Esophagus muscularis mucosa (tissue), 4 donors: ENCODE data around the gene NDST1. TPM values are rescaled to one million over a fixed set of nuclear protein-coding genes. Genes with fewer than 3 reads are reported as not detected.

Experiments
- DNase-seq: peaks from one replicate; pipeline ENCODE4 v3.0.0-alpha.2; 2017; ENCODE audit errors: extremely low spot score
- H3K27ac ChIP-seq, 4 donors: fragments of 200-600 bp; sonication (generic); replicated peaks in 1 of 4; 1 replicate in 3 of 4; 2 replicates in 1 of 4; pipeline ENCODE4 v1.5.1; 2016 to 2019; ENCODE audit warnings: mild to moderate bottlenecking in 1 of 4
- H3K27me3 ChIP-seq, 4 donors: fragments of 200-600 bp; sonication (generic); one replicate each; pipeline versions ENCODE4 v1.5.1 to v1.6.0; 2016 to 2019
- H3K36me3 ChIP-seq, 4 donors: fragments of 200-600 bp; sonication (generic); one replicate each; pipeline ENCODE4 v1.5.1; 2016 to 2019
- H3K4me1 ChIP-seq, 4 donors: fragments of 200-600 bp; sonication (generic); one replicate each; pipeline ENCODE4 v1.5.1; 2016 to 2019
- H3K4me3 ChIP-seq, 4 donors: fragments of 200-600 bp; sonication (generic); 1 replicate in 2 of 4; 2 replicates in 2 of 4; pipeline ENCODE4 v1.5.1; 2016 to 2019; ENCODE audit warnings: mild to moderate bottlenecking in 4 of 4, moderate library complexity in 1 of 4
- H3K9me3 ChIP-seq, 4 donors: fragments of 200-600 bp; sonication (generic); 1 replicate in 3 of 4; 2 replicates in 1 of 4; pipeline ENCODE4 v1.5.1; 2016 to 2019
- EP300 ChIP-seq: sonication (generic); formaldehyde crosslinking; IDR thresholded peaks from one replicate; pipeline ENCODE4 v1.6.1; 2017; ENCODE audit warnings: antibody characterized with exemption
- POLR2A ChIP-seq: fragments of 450-650 bp; IDR thresholded peaks from one replicate; pipeline ENCODE4 v1.6.1; 2017; ENCODE audit warnings: antibody characterized with exemption, moderate library complexity, mild to moderate bottlenecking, low read depth
- POLR2AphosphoS5 ChIP-seq, 2 donors: sonication (generic); formaldehyde crosslinking; IDR thresholded peaks; one replicate each; pipeline ENCODE4 v1.6.1; 2017; ENCODE audit warnings: antibody characterized with exemption in 2 of 2
- WGBS: methylation state at CpG from one replicate; pipeline ENCODE4 v1.1.5; 2018; 5-methylcytosine and 5-hydroxymethylcytosine counted together
- intact Hi-C: fragments of 100-400 bp; cut with DNase I; formaldehyde crosslinking; loops from one replicate; pipeline ENCODE4 v1.15.1; 2023
- total RNA-seq, 4 donors: library from RNA; depleted of rRNA; stranded (reverse); fragments of >200 nt; gene quantifications; one replicate each; pipeline versions ENCODE4 v1.1.0 to v1.2.1, GENCODE V29; 2016
- TF ChIP-seq, protein P1 (sequence below), 3 experiments: fragments of 200-600 bp in 2 of 3; fragments of 450-650 bp in 1 of 3; sonication (generic) in 2 of 3; IDR thresholded peaks; one replicate each; pipeline ENCODE4 v1.5.1; 2017 to 2019; ENCODE audit warnings: antibody characterized with exemption in 3 of 3, mild to moderate bottlenecking in 2 of 3, moderate library complexity in 1 of 3

NDST1 gene
- total RNA-seq, 4 donors from 2014 or later: 48.2 to 113 (median 74.5) TPM

DNA sequence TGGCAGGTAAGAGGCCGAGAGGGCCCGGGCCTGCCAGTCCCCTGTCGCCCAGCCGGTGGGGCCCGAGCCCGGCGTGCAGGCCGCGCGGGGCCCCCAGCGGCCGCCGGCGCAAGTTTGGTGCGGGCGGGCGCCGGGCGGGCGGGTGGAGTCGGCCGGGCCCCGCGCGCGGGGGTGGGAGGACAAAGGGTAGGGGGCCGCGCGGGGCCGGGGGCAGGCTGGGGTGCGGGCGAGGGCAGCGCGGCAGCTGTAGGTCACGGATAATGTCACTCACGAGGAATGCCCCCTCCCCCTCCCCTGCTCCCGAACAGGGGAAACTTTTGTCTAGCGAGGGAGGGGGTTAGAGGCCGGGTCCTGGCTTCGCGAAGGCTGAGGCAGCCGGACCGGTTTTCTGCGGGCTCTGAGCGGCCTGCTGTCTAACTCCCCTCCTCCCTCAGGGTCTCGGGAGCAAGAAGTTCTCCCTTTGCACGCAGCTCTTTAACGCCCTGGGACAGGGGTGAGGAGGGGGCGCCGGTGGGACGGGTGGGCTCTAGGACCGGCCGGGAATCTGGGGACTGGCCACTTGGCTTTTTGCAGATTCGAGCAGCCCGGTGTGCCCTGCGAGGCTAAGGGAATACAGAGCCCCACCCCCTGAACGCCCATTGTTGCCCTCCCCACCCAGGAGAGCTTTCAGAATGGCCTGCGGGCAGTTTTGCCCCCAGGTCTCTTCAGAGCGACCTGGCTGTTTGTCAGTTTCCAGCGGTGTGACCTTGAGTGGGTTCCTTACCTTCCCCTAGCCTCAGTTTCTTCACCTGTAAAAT is 21.3 kb upstream of the NDST1 start:
- intact Hi-C loops: loop anchor here (5.0 kb wide), 1 partner anchor 36 kb away; no protein-coding TSS in a partner anchor
- Histone ChIP-seq H3K4me1 (peaks cover 54 to 62% (median 59%) of the 10 kb centered on the region in 4 donors), H3K36me3 (peaks cover 0 to 5% (median 0%) of the 10 kb centered on the region in 4 donors), H3K27me3 (no peaks in the 10 kb centered on the region), H3K9me3 (no peaks in the 10 kb centered on the region), H3K4me3 (peak overlapping the region; percentile 97 to 99 (median 98)), H3K27ac (peak overlapping the region; percentile 95 to 97 (median 96))
- no peak for DNase-seq
- 5% methylated on average over 8 of the region's 60 CpGs for WGBS
- TF ChIP-seq EP300: no peak
- TF ChIP-seq POLR2AphosphoS5 (IDR thresholded peaks at IDR 0.05): no peak
- TF ChIP-seq POLR2A: no peak
- TF ChIP-seq, protein P1, sequence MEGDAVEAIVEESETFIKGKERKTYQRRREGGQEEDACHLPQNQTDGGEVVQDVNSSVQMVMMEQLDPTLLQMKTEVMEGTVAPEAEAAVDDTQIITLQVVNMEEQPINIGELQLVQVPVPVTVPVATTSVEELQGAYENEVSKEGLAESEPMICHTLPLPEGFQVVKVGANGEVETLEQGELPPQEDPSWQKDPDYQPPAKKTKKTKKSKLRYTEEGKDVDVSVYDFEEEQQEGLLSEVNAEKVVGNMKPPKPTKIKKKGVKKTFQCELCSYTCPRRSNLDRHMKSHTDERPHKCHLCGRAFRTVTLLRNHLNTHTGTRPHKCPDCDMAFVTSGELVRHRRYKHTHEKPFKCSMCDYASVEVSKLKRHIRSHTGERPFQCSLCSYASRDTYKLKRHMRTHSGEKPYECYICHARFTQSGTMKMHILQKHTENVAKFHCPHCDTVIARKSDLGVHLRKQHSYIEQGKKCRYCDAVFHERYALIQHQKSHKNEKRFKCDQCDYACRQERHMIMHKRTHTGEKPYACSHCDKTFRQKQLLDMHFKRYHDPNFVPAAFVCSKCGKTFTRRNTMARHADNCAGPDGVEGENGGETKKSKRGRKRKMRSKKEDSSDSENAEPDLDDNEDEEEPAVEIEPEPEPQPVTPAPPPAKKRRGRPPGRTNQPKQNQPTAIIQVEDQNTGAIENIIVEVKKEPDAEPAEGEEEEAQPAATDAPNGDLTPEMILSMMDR (IDR thresholded peaks at IDR 0.05): peak in 1 of 3 experiments; percentile 19

DNA sequence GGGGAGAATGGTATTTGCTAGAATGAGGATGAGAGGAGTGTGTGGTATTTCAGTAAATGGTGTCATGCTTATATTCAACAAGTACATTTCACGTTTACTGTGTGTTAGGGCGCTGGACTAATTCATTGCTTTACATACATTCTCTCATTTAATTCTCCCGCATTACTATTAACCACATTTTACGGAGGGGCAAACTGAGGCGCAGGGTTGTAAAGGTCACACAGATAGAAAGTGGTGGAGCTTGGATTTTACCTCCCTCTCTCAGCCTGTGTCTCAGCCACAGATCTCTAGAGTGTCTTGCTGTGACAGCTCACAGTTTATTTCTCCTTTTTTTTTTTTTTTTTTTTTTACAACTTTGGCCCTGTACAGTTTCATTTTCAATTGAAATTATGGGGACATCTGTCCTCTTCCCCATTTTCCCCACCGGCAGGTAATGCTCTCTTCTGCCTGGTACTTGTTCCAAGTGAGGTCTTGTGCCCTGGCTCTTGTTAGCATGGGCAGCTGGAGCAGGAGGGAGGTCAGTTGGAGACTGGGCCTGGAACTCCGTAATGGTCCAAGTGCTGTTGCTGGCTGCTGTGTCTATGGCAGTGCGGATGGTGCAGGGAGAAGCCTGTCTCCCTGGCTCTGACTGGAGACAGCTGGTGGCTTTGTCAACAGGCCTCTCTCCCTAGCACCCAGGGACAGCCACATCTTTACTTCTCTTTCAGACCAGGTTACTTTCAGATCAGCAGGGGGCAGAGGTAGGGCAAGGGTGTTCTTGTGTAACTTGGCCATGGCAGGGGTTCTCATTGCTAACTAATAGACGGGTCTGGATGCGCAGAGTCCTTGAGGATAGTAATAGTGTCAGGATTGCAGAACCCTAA is 20.5 kb upstream of the NDST1 start:
- Histone ChIP-seq H3K9me3 (no peaks in the 10 kb centered on the region), H3K4me1 (peaks cover 62 to 71% (median 67%) of the 10 kb centered on the region in 4 donors), H3K4me3 (peak overlapping the region; percentile 97 to 99 (median 98)), H3K27me3 (no peaks in the 10 kb centered on the region), H3K36me3 (peaks cover 0 to 5% (median 0%) of the 10 kb centered on the region in 4 donors), H3K27ac (peak overlapping the region; percentile 95 to 97 (median 96))
- no peak for DNase-seq
- TF ChIP-seq POLR2A: no peak
- TF ChIP-seq, protein P1 (IDR thresholded peaks at IDR 0.05): peak in 1 of 3 experiments; percentile 8
- 30% methylated on average over 10 of the region's 10 CpGs for WGBS
- intact Hi-C loops: loop anchor here (5.0 kb wide), 1 partner anchor 35 kb away; no protein-coding TSS in a partner anchor

DNA sequence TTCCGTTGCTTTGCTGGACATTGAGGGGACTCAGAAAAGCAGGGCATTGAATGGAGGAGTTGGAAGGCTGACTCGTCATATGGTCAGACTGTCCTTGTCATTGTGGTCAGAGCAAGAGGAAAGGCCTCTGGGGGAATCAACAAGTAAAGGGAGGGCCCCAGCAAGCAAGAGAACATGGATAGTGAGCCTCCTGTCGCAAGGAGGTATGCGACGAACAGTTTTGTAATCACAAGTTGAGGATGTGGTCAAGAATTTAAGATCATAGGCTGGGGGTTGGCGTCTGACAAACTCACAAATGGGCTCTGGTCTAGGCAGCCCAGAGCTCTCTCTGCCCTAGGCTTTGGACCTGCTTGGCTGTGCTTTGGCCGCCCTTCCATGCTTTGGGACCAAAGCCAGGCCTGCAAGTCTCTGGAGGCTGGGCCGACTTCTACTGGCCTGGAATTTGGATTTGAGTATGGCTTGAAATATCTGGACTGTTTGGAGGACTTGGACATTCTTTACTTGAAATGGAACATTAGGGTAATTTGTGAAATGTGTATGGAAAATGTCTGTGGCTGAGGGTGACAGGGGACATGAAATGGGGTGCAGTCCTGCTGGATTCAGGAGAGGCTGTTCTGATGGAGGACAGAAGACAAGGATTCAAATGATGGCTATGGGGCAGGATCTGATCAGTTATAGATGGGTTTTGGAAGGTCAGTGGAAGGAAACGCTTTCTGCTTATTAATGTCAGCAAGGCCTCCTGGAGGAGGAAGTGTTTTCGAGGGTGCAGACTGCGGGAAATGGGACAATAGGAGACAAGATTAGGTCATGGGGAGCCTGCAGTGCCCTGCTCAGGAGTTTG is 19.2 kb upstream of the NDST1 start:
- no peaks in the 10 kb centered on the region for H3K27me3 ChIP-seq
- peak overlapping the region; percentile 0 to 99 (median 98) for H3K4me3 ChIP-seq
- no peaks in the 10 kb centered on the region for H3K9me3 ChIP-seq
- intact Hi-C loops: loop anchor here (5.0 kb wide), 1 partner anchor 34 kb away; no protein-coding TSS in a partner anchor
- H3K27ac ChIP-seq: peak overlapping the region; percentile 95 to 97 (median 96)
- H3K4me1 ChIP-seq: peaks cover 69 to 84% (median 80%) of the 10 kb centered on the region in 4 donors
- TF ChIP-seq EP300: no peak
- TF ChIP-seq POLR2AphosphoS5 (IDR thresholded peaks at IDR 0.05): peak; percentile 39 to 56
- DNase-seq: no peak
- 11% methylated on average over 11 of the region's 11 CpGs for WGBS
- peaks cover 0 to 5% (median 0%) of the 10 kb centered on the region in 4 donors for H3K36me3 ChIP-seq

DNA sequence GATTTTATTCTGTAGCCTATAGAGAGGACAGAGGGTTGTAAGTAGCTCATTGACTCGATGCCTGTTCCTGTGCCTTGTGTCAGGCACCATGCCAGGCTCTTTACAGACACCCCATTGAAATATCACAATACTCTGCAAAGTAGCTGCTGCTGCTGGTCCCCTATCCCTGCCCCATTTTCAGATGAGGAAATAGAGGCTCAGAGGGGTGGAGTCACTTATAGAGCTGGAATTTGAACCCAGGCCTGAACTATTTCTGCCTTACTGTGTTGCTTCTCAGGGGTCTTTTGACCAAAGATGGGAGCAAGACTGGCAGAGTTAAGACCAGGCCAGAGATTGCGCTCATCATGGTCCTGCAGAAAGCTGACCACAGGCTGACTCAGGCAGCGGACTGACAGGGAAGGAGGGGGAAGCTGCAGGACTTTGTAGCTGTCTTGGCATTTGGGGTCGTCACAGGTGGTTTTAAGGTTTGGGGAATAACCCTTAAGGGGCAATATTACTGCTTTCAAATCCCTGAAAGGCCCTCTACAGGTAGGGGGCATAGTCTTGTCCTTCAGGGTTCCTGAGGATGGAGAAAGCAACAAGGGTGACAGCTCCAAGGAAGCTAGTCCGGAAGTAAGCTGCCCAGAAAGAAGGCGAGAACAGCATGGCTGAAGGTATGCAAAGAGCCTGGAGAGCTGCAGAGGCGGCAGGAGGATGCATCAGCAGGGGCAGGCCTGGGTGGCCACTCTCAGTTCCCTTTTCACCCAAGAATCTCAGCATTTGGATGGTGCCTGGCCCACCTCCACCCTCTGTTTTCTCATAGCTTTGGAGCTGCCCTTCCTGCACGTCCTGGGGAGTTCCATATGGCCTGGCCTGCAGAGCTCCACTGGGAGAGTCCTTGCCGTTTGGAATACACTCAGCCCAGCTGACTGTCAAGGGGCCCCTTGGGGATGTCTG is 18.3 kb upstream of the NDST1 start:
- intact Hi-C loops: loop anchor here (5.0 kb wide), 1 partner anchor 33 kb away; no protein-coding TSS in a partner anchor
- no peaks in the 10 kb centered on the region for H3K27me3 ChIP-seq
- peak overlapping the region in 3 of 4 donors; percentile 97 to 99 (median 99) for H3K4me3 ChIP-seq
- WGBS: 12% methylated on average over 7 of the region's 9 CpGs
- H3K4me1 ChIP-seq: peaks cover 69 to 91% (median 83%) of the 10 kb centered on the region in 4 donors
- DNase-seq: no peak
- H3K27ac ChIP-seq: peak overlapping the region; percentile 95 to 97 (median 96)
- no peak for TF ChIP-seq POLR2AphosphoS5 (IDR thresholded peaks at IDR 0.05)
- no peak for TF ChIP-seq POLR2A
- TF ChIP-seq EP300: no peak
- TF ChIP-seq, protein P1 (IDR thresholded peaks at IDR 0.05): no peak
- peaks cover 0 to 5% (median 0%) of the 10 kb centered on the region in 4 donors for H3K36me3 ChIP-seq
- no peaks in the 10 kb centered on the region for H3K9me3 ChIP-seq
